WTC11 (cell line): ENCODE measurements around the gene BCAM. TPM values are rescaled to one million over a fixed set of nuclear protein-coding genes. Genes with fewer than 3 reads are reported as not detected.
A peak's percentile ranks its signal among the peaks of the same experiment; 100 is the strongest.

Experiments used
- AFF4 ChIP-seq: sonication (generic); formaldehyde crosslinking; IDR thresholded peaks from 2 replicates; pipeline ENCODE4 v1.8.1; 2023; ENCODE audit warnings: mild to moderate bottlenecking, missing genetic modification reagents, borderline replicate concordance
- ATF2 ChIP-seq: sonication (generic); formaldehyde crosslinking; IDR thresholded peaks from 2 replicates; pipeline ENCODE4 v1.8.1; 2022; ENCODE audit warnings: low read depth, missing genetic modification reagents, borderline replicate concordance
- CBFB ChIP-seq: sonication (generic); formaldehyde crosslinking; IDR thresholded peaks from 2 replicates; pipeline ENCODE4 v1.8.1; 2022; ENCODE audit warnings: mild to moderate bottlenecking, low read depth, missing genetic modification reagents
- E2F4 ChIP-seq: sonication (generic); formaldehyde crosslinking; IDR thresholded peaks from 2 replicates; pipeline ENCODE4 v1.8.1; 2022; ENCODE audit warnings: low read depth, mild to moderate bottlenecking, moderate library complexity, missing genetic modification reagents, borderline replicate concordance
- E2F5 ChIP-seq: sonication (generic); formaldehyde crosslinking; IDR thresholded peaks from 2 replicates; pipeline ENCODE4 v1.8.1; 2022; ENCODE audit warnings: mild to moderate bottlenecking, moderate library complexity, missing genetic modification reagents
- EMX1 ChIP-seq: fragments of 250-450 bp; sonication (Bioruptor Pico); IDR thresholded peaks from 2 replicates; pipeline ENCODE4 v1.8.0; 2021; ENCODE audit warnings: mild to moderate bottlenecking
- ETV6 ChIP-seq: sonication (generic); formaldehyde crosslinking; IDR thresholded peaks from 2 replicates; pipeline ENCODE4 v1.8.1; 2022; ENCODE audit warnings: mild to moderate bottlenecking, missing genetic modification reagents
- GABPB1 ChIP-seq: sonication (generic); formaldehyde crosslinking; IDR thresholded peaks from 2 replicates; pipeline ENCODE4 v1.8.1; 2023; ENCODE audit warnings: mild to moderate bottlenecking, missing genetic modification reagents
- GRHL2 ChIP-seq: fragments of 250-450 bp; sonication (Bioruptor Pico); IDR thresholded peaks from 2 replicates; pipeline ENCODE4 v1.8.0; 2022; ENCODE audit warnings: mild to moderate bottlenecking, moderate library complexity; ENCODE audit not compliant: insufficient replicate concordance, severe bottlenecking
- HMGA2 ChIP-seq: fragments of 250-450 bp; sonication (Bioruptor Pico); IDR thresholded peaks from 2 replicates; pipeline ENCODE4 v1.4.0; 2021; ENCODE audit warnings: mild to moderate bottlenecking, moderate library complexity
- IRF1 ChIP-seq: sonication (generic); formaldehyde crosslinking; IDR thresholded peaks from 2 replicates; pipeline ENCODE4 v1.8.0; 2023; ENCODE audit warnings: missing genetic modification reagents
- JUN ChIP-seq: sonication (generic); formaldehyde crosslinking; IDR thresholded peaks from 2 replicates; pipeline ENCODE4 v1.8.0; 2023; ENCODE audit warnings: mild to moderate bottlenecking, missing genetic modification reagents
- KAT7 ChIP-seq: sonication (generic); formaldehyde crosslinking; IDR thresholded peaks from 2 replicates; pipeline ENCODE4 v1.8.1; 2023; ENCODE audit warnings: missing genetic modification reagents, mild to moderate bottlenecking, borderline replicate concordance
- MAX ChIP-seq: sonication (generic); formaldehyde crosslinking; IDR thresholded peaks from 2 replicates; pipeline ENCODE4 v1.8.0; 2022; ENCODE audit warnings: mild to moderate bottlenecking, missing genetic modification reagents
- MLX ChIP-seq: sonication (generic); formaldehyde crosslinking; IDR thresholded peaks from 2 replicates; pipeline ENCODE4 v1.8.1; 2023; ENCODE audit warnings: mild to moderate bottlenecking, missing genetic modification reagents, moderate library complexity
- NR1H2 ChIP-seq: sonication (generic); formaldehyde crosslinking; IDR thresholded peaks from 2 replicates; pipeline ENCODE4 v1.9.0; 2021; ENCODE audit warnings: mild to moderate bottlenecking, moderate library complexity, missing genetic modification reagents
- OVOL2 ChIP-seq: fragments of 250-450 bp; sonication (Bioruptor Pico); IDR thresholded peaks from 2 replicates; pipeline ENCODE4 v1.9.0; 2021; ENCODE audit warnings: mild to moderate bottlenecking, borderline replicate concordance
- PRDM15 ChIP-seq: sonication (generic); formaldehyde crosslinking; IDR thresholded peaks from 2 replicates; pipeline ENCODE4 v1.8.0; 2022; ENCODE audit warnings: missing genetic modification reagents
- SMAD4 ChIP-seq: sonication (generic); formaldehyde crosslinking; IDR thresholded peaks from 2 replicates; pipeline ENCODE4 v1.8.0; 2022; ENCODE audit warnings: mild to moderate bottlenecking, missing genetic modification reagents
- TEAD4 ChIP-seq: sonication (generic); formaldehyde crosslinking; IDR thresholded peaks from 2 replicates; pipeline ENCODE4 v1.8.0; 2022; ENCODE audit warnings: mild to moderate bottlenecking, missing genetic modification reagents
- USF2 ChIP-seq: sonication (generic); formaldehyde crosslinking; IDR thresholded peaks from 2 replicates; pipeline ENCODE4 v1.8.1; 2023; ENCODE audit warnings: mild to moderate bottlenecking, missing genetic modification reagents, moderate library complexity
- ZNF121 ChIP-seq: sonication (generic); formaldehyde crosslinking; IDR thresholded peaks from 2 replicates; pipeline ENCODE4 v1.8.0; 2023; ENCODE audit warnings: missing genetic modification reagents
- ZNF232 ChIP-seq: sonication (generic); formaldehyde crosslinking; IDR thresholded peaks from 2 replicates; pipeline ENCODE4 v1.8.0; 2022; ENCODE audit warnings: mild to moderate bottlenecking, missing genetic modification reagents
- ZNF317 ChIP-seq: sonication (generic); formaldehyde crosslinking; IDR thresholded peaks from 2 replicates; pipeline ENCODE4 v1.8.1; 2023; ENCODE audit warnings: low read depth, mild to moderate bottlenecking, moderate library complexity, missing genetic modification reagents, borderline replicate concordance
- ZNF396 ChIP-seq: fragments of 250-450 bp; sonication (Bioruptor Pico); IDR thresholded peaks from 2 replicates; pipeline ENCODE4 v1.8.0; 2021; ENCODE audit warnings: mild to moderate bottlenecking, moderate library complexity, borderline replicate concordance
- total RNA-seq: library from RNA; stranded (reverse); gene quantifications from 3 replicates; pipeline ENCODE4 v1.2.3, GENCODE V29; 2021

The BCAM gene
- total RNA-seq, 1 experiment from 2014 or later = 73.1 TPM

- TF ChIP-seq E2F4 = no peak
- TF ChIP-seq E2F5 (CRISPR knock-in tag) = 0 out of 2 replicates have a peak, but pooled peaks have one; percentile 30
- no peak for TF ChIP-seq ZNF121 (CRISPR knock-in tag)
- TF ChIP-seq ETV6 (CRISPR knock-in tag) = no peak
- TF ChIP-seq MAX = peak; percentile 56; the same call in 1 of the 2 replicates
- TF ChIP-seq AFF4 = no peak
- no peak for TF ChIP-seq CBFB (CRISPR knock-in tag)
- TF ChIP-seq SMAD4 (CRISPR knock-in tag) = no peak
- no peak for TF ChIP-seq IRF1 (CRISPR knock-in tag)
- no peak for TF ChIP-seq KAT7 (CRISPR knock-in tag)
- no peak for TF ChIP-seq USF2 (CRISPR knock-in tag)
- no peak for TF ChIP-seq NR1H2 (CRISPR knock-in tag)
- no peak for TF ChIP-seq JUN (CRISPR knock-in tag)
- TF ChIP-seq ZNF232 (CRISPR knock-in tag) = no peak
- peak; percentile 92 for TF ChIP-seq PRDM15 (CRISPR knock-in tag)
- no peak for TF ChIP-seq EMX1 (CRISPR knock-in tag)
- TF ChIP-seq MLX (CRISPR knock-in tag) = no peak
- TF ChIP-seq GABPB1 = no peak
- no peak for TF ChIP-seq ZNF317 (CRISPR knock-in tag)
- TF ChIP-seq ZNF396 (CRISPR knock-in tag) = no peak
- TF ChIP-seq OVOL2 (CRISPR knock-in tag) = no peak
- TF ChIP-seq ATF2 = no peak
- TF ChIP-seq HMGA2 (CRISPR knock-in tag) = no peak
- TF ChIP-seq TEAD4 = no peak
- no peak for TF ChIP-seq GRHL2 (CRISPR knock-in tag)
Observed at GRCh38 chr19:44845612-44846454, 36.9 kb downstream of the BCAM start, which contains the start of gene NECTIN2 (continued).
